ENCODE results near the gene RAMACL.

RAMACL gene

GRCh38 chr6:166562726-166563125 lies 23.8 kb downstream of the RAMACL start:
- no peak for TF ChIP-seq TAF1 (IDR thresholded peaks at IDR 0.05; ENCODE audit: low read depth, low read length)
- DNase-seq (ENCODE audit: insufficient read length, low spot score) (no peak), FAIRE-seq (no peak)

GRCh38 chr6:166561771-166562359 lies 24.6 kb downstream of the RAMACL start:
- DNase-seq (ENCODE audit: insufficient read length, low spot score) (no peak), FAIRE-seq (no peak)
- TF ChIP-seq SPI1 (IDR thresholded peaks at IDR 0.05; ENCODE audit: low read depth, low read length) (no peak), POLR2A (IDR thresholded peaks at IDR 0.05; ENCODE audit: low read depth, low read length) (no peak)

- no peak for FAIRE-seq
- no peak for TF ChIP-seq PAX5 (IDR thresholded peaks at IDR 0.05; ENCODE audit: insufficient read depth, low read length, severe bottlenecking)
- no peak for TF ChIP-seq POU2F2 (IDR thresholded peaks at IDR 0.05; ENCODE audit: low read depth, low read length)
- no peak for TF ChIP-seq SPI1 (IDR thresholded peaks at IDR 0.05; ENCODE audit: low read depth, low read length)
- no peak for TF ChIP-seq TAF1 (IDR thresholded peaks at IDR 0.05; ENCODE audit: low read depth, low read length)
- no peak for TF ChIP-seq POLR2AphosphoS5 (IDR thresholded peaks at IDR 0.05; ENCODE audit: low read depth, low read length)
- no peak for TF ChIP-seq POLR2A (IDR thresholded peaks at IDR 0.05; ENCODE audit: low read depth, low read length)
- no peak for DNase-seq (ENCODE audit: insufficient read length, low spot score)
Measured at GRCh38 chr6:166560222-166560621, 26.3 kb downstream of the RAMACL start.

- FAIRE-seq (no peak), DNase-seq (ENCODE audit: insufficient read length, low spot score) (no peak)
- TF ChIP-seq POU2F2 (IDR thresholded peaks at IDR 0.05; ENCODE audit: low read depth, low read length) (no peak), POLR2A (IDR thresholded peaks at IDR 0.05; ENCODE audit: low read depth, low read length) (no peak), PAX5 (IDR thresholded peaks at IDR 0.05; ENCODE audit: insufficient read depth, low read length, severe bottlenecking) (no peak), TAF1 (IDR thresholded peaks at IDR 0.05; ENCODE audit: low read depth, low read length) (no peak), SPI1 (IDR thresholded peaks at IDR 0.05; ENCODE audit: low read depth, low read length) (no peak), POLR2AphosphoS5 (IDR thresholded peaks at IDR 0.05; ENCODE audit: low read depth, low read length) (no peak)
Measured at GRCh38 chr6:166559662-166560061, 26.8 kb downstream of the RAMACL start.

GRCh38 chr6:166559211-166559610 lies 27.3 kb downstream of the RAMACL start:
- no peak for DNase-seq (ENCODE audit: insufficient read length, low spot score)
- FAIRE-seq: no peak
- TF ChIP-seq PAX5 (IDR thresholded peaks at IDR 0.05; ENCODE audit: insufficient read depth, low read length, severe bottlenecking): no peak
- TF ChIP-seq POLR2AphosphoS5 (IDR thresholded peaks at IDR 0.05; ENCODE audit: low read depth, low read length): no peak
- no peak for TF ChIP-seq POLR2A (IDR thresholded peaks at IDR 0.05; ENCODE audit: low read depth, low read length)
- TF ChIP-seq POU2F2 (IDR thresholded peaks at IDR 0.05; ENCODE audit: low read depth, low read length): no peak
- TF ChIP-seq SPI1 (IDR thresholded peaks at IDR 0.05; ENCODE audit: low read depth, low read length): no peak
- TF ChIP-seq TAF1 (IDR thresholded peaks at IDR 0.05; ENCODE audit: low read depth, low read length): no peak

- no peak for FAIRE-seq
- DNase-seq (ENCODE audit: insufficient read length, low spot score): no peak
- TF ChIP-seq POLR2AphosphoS5 (IDR thresholded peaks at IDR 0.05; ENCODE audit: low read depth, low read length) (no peak), PAX5 (IDR thresholded peaks at IDR 0.05; ENCODE audit: insufficient read depth, low read length, severe bottlenecking) (no peak), POU2F2 (IDR thresholded peaks at IDR 0.05; ENCODE audit: low read depth, low read length) (no peak), POLR2A (IDR thresholded peaks at IDR 0.05; ENCODE audit: low read depth, low read length) (no peak), TAF1 (IDR thresholded peaks at IDR 0.05; ENCODE audit: low read depth, low read length) (no peak), SPI1 (IDR thresholded peaks at IDR 0.05; ENCODE audit: low read depth, low read length) (no peak)
Measured at GRCh38 chr6:166558156-166559005, 28.1 kb downstream of the RAMACL start.

- DNase-seq (ENCODE audit: insufficient read length, low spot score) (no peak), FAIRE-seq (peak; percentile 47)
- TF ChIP-seq SPI1 (IDR thresholded peaks at IDR 0.05; ENCODE audit: low read depth, low read length) (no peak), POLR2A (IDR thresholded peaks at IDR 0.05; ENCODE audit: low read depth, low read length) (no peak), PAX5 (IDR thresholded peaks at IDR 0.05; ENCODE audit: insufficient read depth, low read length, severe bottlenecking) (no peak), POU2F2 (IDR thresholded peaks at IDR 0.05; ENCODE audit: low read depth, low read length) (no peak), POLR2AphosphoS5 (IDR thresholded peaks at IDR 0.05; ENCODE audit: low read depth, low read length) (no peak), TAF1 (IDR thresholded peaks at IDR 0.05; ENCODE audit: low read depth, low read length) (no peak)
Measured at GRCh38 chr6:166556863-166557322, 29.6 kb downstream of the RAMACL start.

- FAIRE-seq (no peak), DNase-seq (ENCODE audit: insufficient read length, low spot score) (no peak)
- TF ChIP-seq SPI1 (IDR thresholded peaks at IDR 0.05; ENCODE audit: low read depth, low read length): no peak
- no peak for TF ChIP-seq PAX5 (IDR thresholded peaks at IDR 0.05; ENCODE audit: insufficient read depth, low read length, severe bottlenecking)
- no peak for TF ChIP-seq POLR2AphosphoS5 (IDR thresholded peaks at IDR 0.05; ENCODE audit: low read depth, low read length)
- no peak for TF ChIP-seq TAF1 (IDR thresholded peaks at IDR 0.05; ENCODE audit: low read depth, low read length)
- no peak for TF ChIP-seq POLR2A (IDR thresholded peaks at IDR 0.05; ENCODE audit: low read depth, low read length)
- no peak for TF ChIP-seq POU2F2 (IDR thresholded peaks at IDR 0.05; ENCODE audit: low read depth, low read length)
Measured at GRCh38 chr6:166556336-166556735, 30.1 kb downstream of the RAMACL start.

- FAIRE-seq: no peak
- TF ChIP-seq POLR2AphosphoS5 (IDR thresholded peaks at IDR 0.05; ENCODE audit: low read depth, low read length) (no peak), POU2F2 (IDR thresholded peaks at IDR 0.05; ENCODE audit: low read depth, low read length) (no peak), POLR2A (IDR thresholded peaks at IDR 0.05; ENCODE audit: low read depth, low read length) (no peak), SPI1 (IDR thresholded peaks at IDR 0.05; ENCODE audit: low read depth, low read length) (no peak), TAF1 (IDR thresholded peaks at IDR 0.05; ENCODE audit: low read depth, low read length) (no peak), PAX5 (IDR thresholded peaks at IDR 0.05; ENCODE audit: insufficient read depth, low read length, severe bottlenecking) (no peak)
- no peak for DNase-seq (ENCODE audit: insufficient read length, low spot score)
Measured at GRCh38 chr6:166555086-166555485, 31.4 kb downstream of the RAMACL start.

- no peak for DNase-seq (ENCODE audit: insufficient read length, low spot score)
- TF ChIP-seq PAX5 (IDR thresholded peaks at IDR 0.05; ENCODE audit: insufficient read depth, low read length, severe bottlenecking): no peak
- TF ChIP-seq POLR2A (IDR thresholded peaks at IDR 0.05; ENCODE audit: low read depth, low read length): no peak
- no peak for TF ChIP-seq POLR2AphosphoS5 (IDR thresholded peaks at IDR 0.05; ENCODE audit: low read depth, low read length)
- TF ChIP-seq POU2F2 (IDR thresholded peaks at IDR 0.05; ENCODE audit: low read depth, low read length): no peak
- TF ChIP-seq TAF1 (IDR thresholded peaks at IDR 0.05; ENCODE audit: low read depth, low read length): no peak
- no peak for TF ChIP-seq SPI1 (IDR thresholded peaks at IDR 0.05; ENCODE audit: low read depth, low read length)
- no peak for FAIRE-seq
Measured at GRCh38 chr6:166554316-166554715, 32.2 kb downstream of the RAMACL start.
